ENCODE measurements around the gene RAD21L1.

Gene RAD21L1

DNA sequence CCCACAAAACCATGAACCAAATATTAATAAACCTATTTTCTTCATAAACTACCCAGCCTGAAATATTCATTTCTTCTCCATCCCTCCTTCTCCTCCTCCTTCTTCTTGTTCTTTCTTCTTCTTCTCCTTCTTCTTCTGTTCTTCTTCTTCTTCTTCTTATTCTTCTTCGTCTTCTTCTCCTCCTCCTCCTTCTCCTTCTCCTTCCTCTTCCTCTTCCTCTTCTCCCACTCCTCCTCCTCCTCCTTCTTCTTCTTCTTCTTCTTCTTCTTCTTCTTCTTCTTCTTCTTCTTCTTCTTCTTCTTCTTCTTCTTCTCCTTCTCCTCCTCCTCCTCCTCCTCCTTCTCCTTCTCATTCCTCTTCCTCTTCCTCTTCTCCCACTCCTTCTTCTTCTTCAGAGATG is 36.0 kb upstream of the RAD21L1 start:
- Mint-ChIP-seq H3K27ac (no peak overlapping the region), H3K36me3 (ENCODE audit: low read depth) (no peaks in the 10 kb centered on the region), H3K9me3 (no peaks in the 10 kb centered on the region), H3K4me3 (no peak overlapping the region), H3K4me1 (ENCODE audit: low read depth) (peaks cover 4% of the 10 kb centered on the region), H3K27me3 (ENCODE audit: low read depth) (peaks cover 21% of the 10 kb centered on the region)

GRCh38 chr20:1190847-1191246 is 35.0 kb upstream of the RAD21L1 start:
- peaks cover 3% of the 10 kb centered on the region for H3K4me1 Mint-ChIP-seq (ENCODE audit: low read depth)
- H3K27me3 Mint-ChIP-seq (ENCODE audit: low read depth) = peaks cover 20% of the 10 kb centered on the region
- no peak overlapping the region for H3K27ac Mint-ChIP-seq
- H3K36me3 Mint-ChIP-seq (ENCODE audit: low read depth) = no peaks in the 10 kb centered on the region
- no peak overlapping the region for H3K4me3 Mint-ChIP-seq
- H3K9me3 Mint-ChIP-seq = no peaks in the 10 kb centered on the region

- H3K27ac Mint-ChIP-seq = no peak overlapping the region
- H3K27me3 Mint-ChIP-seq (ENCODE audit: low read depth) = peaks cover 15% of the 10 kb centered on the region
- H3K36me3 Mint-ChIP-seq (ENCODE audit: low read depth) = no peaks in the 10 kb centered on the region
- no peaks in the 10 kb centered on the region for H3K9me3 Mint-ChIP-seq
- no peaks in the 10 kb centered on the region for H3K4me1 Mint-ChIP-seq (ENCODE audit: low read depth)
- no peak overlapping the region for H3K4me3 Mint-ChIP-seq
Measured at GRCh38 chr20:1191299-1191698, 34.5 kb upstream of the RAD21L1 start.

- H3K4me1 Mint-ChIP-seq (ENCODE audit: low read depth) = peaks cover 6% of the 10 kb centered on the region
- no peaks in the 10 kb centered on the region for H3K9me3 Mint-ChIP-seq
- no peak overlapping the region for H3K4me3 Mint-ChIP-seq
- peaks cover 3% of the 10 kb centered on the region for H3K27me3 Mint-ChIP-seq (ENCODE audit: low read depth)
- H3K36me3 Mint-ChIP-seq (ENCODE audit: low read depth) = no peaks in the 10 kb centered on the region
- no peak overlapping the region for H3K27ac Mint-ChIP-seq
Measured at GRCh38 chr20:1195226-1195625, 30.6 kb upstream of the RAD21L1 start.

DNA sequence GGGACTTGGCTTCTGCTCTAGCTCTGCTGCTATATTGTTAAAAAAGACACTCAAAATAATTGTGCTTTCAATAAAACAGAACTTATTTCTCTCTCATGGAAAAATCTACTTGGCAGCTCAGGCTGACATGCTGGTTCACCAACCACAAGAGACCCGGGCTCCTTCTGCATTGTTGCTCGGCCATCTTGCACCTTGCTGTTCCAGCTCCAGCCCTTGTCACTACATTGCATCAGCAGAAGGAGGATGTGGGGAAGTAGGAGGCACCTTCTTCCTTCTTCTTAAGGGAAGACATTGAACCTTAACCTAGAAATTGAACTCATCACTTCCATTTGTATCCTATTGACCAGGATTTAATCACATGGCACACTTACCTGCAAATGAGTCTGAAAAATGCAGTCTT is 29.2 kb upstream of the RAD21L1 start:
- Mint-ChIP-seq H3K27me3 (ENCODE audit: low read depth) (peaks cover 3% of the 10 kb centered on the region), H3K36me3 (ENCODE audit: low read depth) (no peaks in the 10 kb centered on the region), H3K4me3 (no peak overlapping the region), H3K27ac (no peak overlapping the region), H3K4me1 (ENCODE audit: low read depth) (peaks cover 8% of the 10 kb centered on the region), H3K9me3 (no peaks in the 10 kb centered on the region)

- Mint-ChIP-seq H3K4me3 (no peak overlapping the region), H3K36me3 (ENCODE audit: low read depth) (no peaks in the 10 kb centered on the region), H3K4me1 (ENCODE audit: low read depth) (peaks cover 8% of the 10 kb centered on the region), H3K27me3 (ENCODE audit: low read depth) (peaks cover 3% of the 10 kb centered on the region), H3K27ac (no peak overlapping the region), H3K9me3 (no peaks in the 10 kb centered on the region)
Measured at GRCh38 chr20:1197801-1198200, 28.0 kb upstream of the RAD21L1 start.

GRCh38 chr20:1198751-1199150 is 27.1 kb upstream of the RAD21L1 start:
- Mint-ChIP-seq H3K4me1 (ENCODE audit: low read depth) (peaks cover 8% of the 10 kb centered on the region), H3K9me3 (no peaks in the 10 kb centered on the region), H3K27ac (no peak overlapping the region), H3K27me3 (ENCODE audit: low read depth) (no peaks in the 10 kb centered on the region), H3K4me3 (no peak overlapping the region), H3K36me3 (ENCODE audit: low read depth) (no peaks in the 10 kb centered on the region)

GRCh38 chr20:1199212-1199873 is 26.5 kb upstream of the RAD21L1 start:
- Mint-ChIP-seq H3K9me3 (no peaks in the 10 kb centered on the region), H3K4me1 (ENCODE audit: low read depth) (peaks cover 8% of the 10 kb centered on the region), H3K27me3 (ENCODE audit: low read depth) (no peaks in the 10 kb centered on the region), H3K4me3 (no peak overlapping the region), H3K27ac (no peak overlapping the region), H3K36me3 (ENCODE audit: low read depth) (no peaks in the 10 kb centered on the region)

DNA sequence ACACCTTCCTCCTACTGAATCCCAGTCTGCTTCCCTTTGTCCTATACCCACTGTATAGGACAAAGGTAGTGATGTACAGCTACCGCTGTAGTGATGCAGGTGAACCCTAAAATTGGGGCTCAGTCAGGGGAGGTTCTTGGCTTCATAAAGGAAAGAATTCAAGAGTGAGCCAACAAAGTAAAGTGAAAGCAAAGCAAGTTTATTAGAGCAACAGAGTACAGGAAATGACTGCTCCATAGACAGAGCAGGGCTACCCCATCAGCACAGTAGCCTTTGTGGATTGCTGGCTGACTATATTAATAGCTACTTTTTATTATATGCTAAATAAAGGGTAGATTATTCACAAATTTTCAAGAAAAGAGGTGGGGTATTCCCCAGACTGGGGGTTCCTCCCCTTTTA is 25.9 kb upstream of the RAD21L1 start:
- Mint-ChIP-seq H3K27ac (peak overlapping the region; percentile 5), H3K4me3 (no peak overlapping the region), H3K36me3 (ENCODE audit: low read depth) (no peaks in the 10 kb centered on the region), H3K27me3 (ENCODE audit: low read depth) (no peaks in the 10 kb centered on the region), H3K9me3 (no peaks in the 10 kb centered on the region), H3K4me1 (ENCODE audit: low read depth) (peaks cover 8% of the 10 kb centered on the region)

DNA sequence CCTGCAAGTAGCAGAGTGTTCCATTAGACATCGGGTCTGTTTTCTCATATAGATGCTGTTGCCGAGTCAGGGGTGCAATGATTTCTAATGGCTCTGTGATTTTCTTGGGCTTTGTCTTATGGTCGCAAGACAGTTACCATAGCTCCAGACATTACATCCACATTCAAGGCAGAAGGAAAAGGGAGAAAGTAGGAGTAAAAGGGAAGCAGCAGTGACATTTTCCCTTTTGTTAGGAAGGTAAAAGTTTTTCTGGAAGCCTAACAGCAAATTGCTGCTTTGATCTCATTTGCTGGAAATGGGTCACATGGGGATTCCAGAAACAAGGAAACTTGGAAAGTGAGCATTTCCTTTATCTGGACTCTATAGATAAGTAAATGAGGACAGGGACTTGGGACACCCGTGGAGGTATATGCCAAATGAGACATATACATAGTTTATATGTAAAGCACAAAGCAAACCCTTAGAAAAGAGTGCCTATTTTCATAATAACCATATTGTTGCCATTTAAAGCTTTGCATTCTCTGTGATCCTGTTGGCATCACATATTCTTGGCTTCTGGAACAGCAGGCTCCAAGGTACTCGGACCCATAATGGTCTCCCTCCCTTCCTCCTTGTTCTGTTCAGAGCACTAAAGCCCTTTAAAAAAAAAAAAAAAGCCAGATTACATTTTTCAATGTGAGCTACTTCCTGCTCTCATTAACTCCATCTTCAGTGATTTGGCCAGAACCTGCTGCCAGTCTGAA is 22.9 kb upstream of the RAD21L1 start, which contains the start of gene C20orf202:
Gene C20orf202 (plus strand): TSS at position 693 of the 743 bp plus-strand sequence. CDS start 132 bp downstream, outside the sequence.
- no peak within 1 kb of the TSS for H3K27ac Mint-ChIP-seq
- H3K4me3 Mint-ChIP-seq = no peak within 1 kb of the TSS
- peaks cover 4% of the 10 kb centered on the region for H3K27me3 Mint-ChIP-seq (ENCODE audit: low read depth)
- H3K36me3 Mint-ChIP-seq (ENCODE audit: low read depth) = no peaks in the 10 kb centered on the region
- no peaks in the 10 kb centered on the region for H3K9me3 Mint-ChIP-seq
- H3K4me1 Mint-ChIP-seq (ENCODE audit: low read depth) = peaks cover 8% of the 10 kb centered on the region

- Mint-ChIP-seq H3K4me3 (no peak overlapping the region), H3K9me3 (no peaks in the 10 kb centered on the region), H3K27ac (no peak overlapping the region), H3K36me3 (ENCODE audit: low read depth) (no peaks in the 10 kb centered on the region), H3K27me3 (ENCODE audit: low read depth) (peaks cover 10% of the 10 kb centered on the region), H3K4me1 (ENCODE audit: low read depth) (peaks cover 8% of the 10 kb centered on the region)
Measured at GRCh38 chr20:1203630-1204029, 22.2 kb upstream of the RAD21L1 start.

- H3K27me3 Mint-ChIP-seq (ENCODE audit: low read depth) = peaks cover 12% of the 10 kb centered on the region
- H3K4me3 Mint-ChIP-seq = no peak overlapping the region
- H3K27ac Mint-ChIP-seq = no peak overlapping the region
- peaks cover 8% of the 10 kb centered on the region for H3K4me1 Mint-ChIP-seq (ENCODE audit: low read depth)
- H3K9me3 Mint-ChIP-seq = no peaks in the 10 kb centered on the region
- H3K36me3 Mint-ChIP-seq (ENCODE audit: low read depth) = no peaks in the 10 kb centered on the region
Measured at GRCh38 chr20:1204113-1204512, 21.7 kb upstream of the RAD21L1 start.

DNA sequence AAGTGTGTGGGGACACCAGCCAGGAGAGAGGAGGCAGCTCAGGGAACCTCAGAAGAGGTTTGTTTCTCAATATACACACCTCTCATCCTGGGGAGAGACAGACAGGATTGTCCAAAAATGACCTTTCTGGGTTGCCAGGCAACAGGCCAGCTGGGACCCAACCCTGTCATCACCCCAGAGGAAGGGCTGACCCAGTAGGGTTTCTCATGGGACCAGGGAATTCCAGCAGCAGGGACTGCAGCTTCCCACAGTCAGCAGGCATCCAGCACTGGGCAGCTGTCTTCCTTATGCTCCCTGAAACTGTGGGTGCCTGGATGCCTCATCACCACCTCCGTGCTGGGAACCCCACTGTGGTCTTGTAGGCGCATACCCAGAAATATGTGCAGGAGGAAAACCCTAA is 21.3 kb upstream of the RAD21L1 start:
- Mint-ChIP-seq H3K4me1 (ENCODE audit: low read depth) (peaks cover 8% of the 10 kb centered on the region), H3K9me3 (no peaks in the 10 kb centered on the region), H3K4me3 (no peak overlapping the region), H3K27ac (no peak overlapping the region), H3K36me3 (ENCODE audit: low read depth) (no peaks in the 10 kb centered on the region), H3K27me3 (ENCODE audit: low read depth) (peaks cover 17% of the 10 kb centered on the region)

DNA sequence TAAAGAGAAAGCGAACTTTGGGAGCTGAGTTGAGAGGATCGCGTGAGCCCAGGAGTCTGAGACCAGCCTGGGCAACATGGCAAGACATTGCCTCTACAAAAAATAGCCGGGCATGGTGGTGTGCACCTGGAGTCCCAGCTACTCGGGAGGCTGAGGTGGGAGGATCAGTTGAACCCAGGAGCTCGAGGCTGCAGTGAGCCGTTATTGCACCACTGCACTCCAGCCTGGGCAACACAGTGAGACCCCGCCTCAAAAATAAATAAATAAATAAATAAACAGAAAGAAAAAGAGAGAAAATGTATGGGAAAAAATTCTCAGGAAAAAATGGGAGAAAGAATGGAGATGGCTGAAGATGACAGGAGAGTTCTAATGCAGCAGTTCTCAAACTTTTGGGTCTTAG is 20.0 kb upstream of the RAD21L1 start:
- Mint-ChIP-seq H3K27ac (no peak overlapping the region), H3K27me3 (ENCODE audit: low read depth) (peaks cover 22% of the 10 kb centered on the region)

GRCh38 chr20:1206366-1207148 is 19.3 kb upstream of the RAD21L1 start:
- H3K4me3 Mint-ChIP-seq = no peak overlapping the region
- H3K27ac Mint-ChIP-seq = no peak overlapping the region
- H3K27me3 Mint-ChIP-seq (ENCODE audit: low read depth) = peaks cover 26% of the 10 kb centered on the region
- H3K4me1 Mint-ChIP-seq (ENCODE audit: low read depth) = no peaks in the 10 kb centered on the region
- H3K9me3 Mint-ChIP-seq = no peaks in the 10 kb centered on the region
- no peaks in the 10 kb centered on the region for H3K36me3 Mint-ChIP-seq (ENCODE audit: low read depth)

More for the DNA sequence above, 20.0 kb upstream of the RAD21L1 start:
- Mint-ChIP-seq H3K4me3 (no peak overlapping the region), H3K4me1 (ENCODE audit: low read depth) (no peaks in the 10 kb centered on the region), H3K36me3 (ENCODE audit: low read depth) (no peaks in the 10 kb centered on the region), H3K9me3 (no peaks in the 10 kb centered on the region)
